Neural cell (in vitro differentiated cells): ENCODE measurements around the gene PRPS1L1.

ENCODE experiments used
- CTCF ChIP-seq: fragments of 450-650 bp; IDR thresholded peaks from 2 replicates; pipeline ENCODE4 v1.5.1; 2014; ENCODE audit warnings: antibody characterized with exemption, mild to moderate bottlenecking, moderate library complexity; ENCODE audit not compliant: poor library complexity, severe bottlenecking
- EP300 ChIP-seq: fragments of 450-650 bp; conservative IDR thresholded peaks from 2 replicates; pipeline ENCODE4 v1.6.1; 2014; ENCODE audit warnings: antibody characterized with exemption, mild to moderate bottlenecking, moderate library complexity; ENCODE audit not compliant: poor library complexity, severe bottlenecking
- EZH2 ChIP-seq: fragments of 200-600, 300-800 bp; shearing (Covaris generic), sonication (generic); IDR thresholded peaks from 2 replicates; pipeline ENCODE4 v1.6.1; 2014; ENCODE audit warnings: antibody characterized with exemption, low read length, borderline replicate concordance, mild to moderate bottlenecking; ENCODE audit not compliant: insufficient read depth, poor library complexity, severe bottlenecking
- POLR2AphosphoS5 ChIP-seq: IDR thresholded peaks from 2 replicates; pipeline ENCODE4 v1.6.1; 2012
- RAD21 ChIP-seq: fragments of 450-650 bp; conservative IDR thresholded peaks from 2 replicates; pipeline ENCODE4 v1.6.1; 2014; ENCODE audit warnings: antibody characterized with exemption, mild to moderate bottlenecking, moderate library complexity
- REST ChIP-seq: IDR thresholded peaks from 2 replicates; pipeline ENCODE4 v1.6.1; 2012; ENCODE audit warnings: borderline replicate concordance
- SMC3 ChIP-seq: fragments of 450-650 bp; conservative IDR thresholded peaks from 2 replicates; pipeline ENCODE4 v1.6.1; 2014; ENCODE audit warnings: antibody characterized with exemption, mild to moderate bottlenecking, moderate library complexity; ENCODE audit not compliant: poor library complexity
- TAF1 ChIP-seq: IDR thresholded peaks from 2 replicates; pipeline ENCODE4 v1.6.1; 2012; ENCODE audit warnings: low read depth

- TF ChIP-seq CTCF: no peak
- no peak for TF ChIP-seq EP300
- no peak for TF ChIP-seq REST
- no peak for TF ChIP-seq EZH2
- TF ChIP-seq TAF1: no peak
- no peak for TF ChIP-seq SMC3
- TF ChIP-seq POLR2AphosphoS5: no peak
- no peak for TF ChIP-seq RAD21
These were observed 17.5 kb upstream of the PRPS1L1 start for GRCh38 chr7:18045171-18045570.
